K562 (cell line): Measurements from ENCODE around the gene TNRC6B. TPM values are rescaled to one million over a fixed set of nuclear protein-coding genes. Genes with fewer than 3 reads are reported as not detected.

Source experiments
- ATAC-seq: fragments of 200-7000 bp; cut with Tn5 transposase; 3 replicates; pipeline ENCODE4 v1.9.1; 2020; ENCODE audit warnings: moderate library complexity
- BruUV-seq: library from RNA; stranded (reverse); fragments of 400-500 nt; replicated peaks from 2 replicates; lab custom pipeline; 2021; lab: Mats Ljungman, UMichigan
- CTCF ChIA-PET: fragments of 300-600 bp; formaldehyde crosslinking; extraction: SDS; loops from one replicate; lab custom pipeline; 2021; ENCODE audit warnings: low intra/inter-chr PET ratio; lab: Yijun Ruan, JAX
- POLR2A ChIA-PET: fragments of 300-600, 350-650 bp; sonication (Branson Sonifier 250); formaldehyde crosslinking; extraction: SDS; loops from one replicate; lab custom pipeline; 2021; ENCODE audit warnings: antibody characterized with exemption, inconsistent platforms; lab: Yijun Ruan, JAX
- DNase-seq, 4 experiments: peaks; one replicate each; pipeline versions ENCODE4 v3.0.0 to v3.0.0-alpha.2; 2011 to 2018; ENCODE audit warnings: low spot score in 3 of 4, mixed read lengths in 3 of 4; ENCODE audit errors: extremely low read depth in 1 of 4
- FAIRE-seq: peaks from 2 replicates; lab custom pipeline; 2011; peaks lifted over from hg19 to GRCh38; lab: Jason Lieb, UNC
- H2AFZ ChIP-seq: 2 replicates; pipeline ENCODE4 v1.6.0; 2011; ENCODE audit warnings: low read depth, low read length, control low read depth, inconsistent platforms
- H3K27ac ChIP-seq: fragments of 200-600 bp; 3 replicates; pipeline ENCODE4 v1.8.0; 2011; ENCODE audit warnings: low read depth, mild to moderate bottlenecking, control low read depth, inconsistent platforms, low read length, moderate library complexity, mixed read lengths; ENCODE audit errors: extremely low read depth
- H3K27me3 ChIP-seq, 2 experiments: fragments of 300-600 bp in 1 of 2; 2 replicates in 1 of 2; 3 replicates in 1 of 2; pipeline versions ENCODE4 v1.6.0 to v1.8.0; 2011; ENCODE audit warnings: inconsistent platforms in 2 of 2, low read length in 2 of 2, mild to moderate bottlenecking in 1 of 2, mixed read lengths in 1 of 2, moderate library complexity in 1 of 2; ENCODE audit not compliant: control insufficient read depth in 2 of 2, insufficient read depth in 2 of 2
- H3K36me3 ChIP-seq: fragments of 300-600 bp; 3 replicates; pipeline ENCODE4 v1.8.0; 2011; ENCODE audit warnings: mild to moderate bottlenecking, low read length, inconsistent platforms; ENCODE audit not compliant: control insufficient read depth, insufficient read depth
- H3K4me1 ChIP-seq, 2 experiments: fragments of 200-600 bp in 1 of 2; replicated peaks in 1 of 2; 2 replicates in 1 of 2; 3 replicates in 1 of 2; pipeline versions ENCODE4 v1.5.1 to v1.8.0; 2011; ENCODE audit warnings: inconsistent platforms in 2 of 2, low read length in 2 of 2, mild to moderate bottlenecking in 1 of 2, mixed read lengths in 1 of 2, moderate library complexity in 1 of 2; ENCODE audit not compliant: control insufficient read depth in 2 of 2, insufficient read depth in 2 of 2
- H3K4me2 ChIP-seq: 2 replicates; pipeline ENCODE4 v1.6.1; 2011; ENCODE audit warnings: low read length, control low read depth, inconsistent platforms, mixed read lengths; ENCODE audit not compliant: insufficient read depth
- H3K4me3 ChIP-seq: fragments of 200-600 bp; sonication (generic), shearing (Covaris generic); 2 replicates; pipeline ENCODE4 v1.5.1; 2016; ENCODE audit warnings: control low read depth, inconsistent platforms
- H3K79me2 ChIP-seq: fragments of 200-600 bp; 3 replicates; pipeline ENCODE4 v1.8.0; 2011; ENCODE audit warnings: low read length, inconsistent platforms; ENCODE audit not compliant: control insufficient read depth, insufficient read depth
- H3K9ac ChIP-seq, 2 experiments: 2 replicates each; pipeline versions ENCODE4 v1.6.0 to v1.6.1; 2011; ENCODE audit warnings: low read depth in 2 of 2, low read length in 2 of 2, control low read depth in 1 of 2, inconsistent platforms in 1 of 2, mild to moderate bottlenecking in 1 of 2, mixed read lengths in 1 of 2; ENCODE audit not compliant: insufficient read depth in 1 of 2
- H3K9me1 ChIP-seq: one replicate; pipeline ENCODE4 v1.6.0; 2011; ENCODE audit warnings: inconsistent platforms, mild to moderate bottlenecking, low read length, moderate library complexity; ENCODE audit not compliant: control insufficient read depth, insufficient read depth
- H3K9me3 ChIP-seq: replicated peaks from 2 replicates; pipeline ENCODE4 v1.5.1; 2011; ENCODE audit warnings: low read depth, low read length, inconsistent platforms; ENCODE audit not compliant: control insufficient read depth, insufficient read depth
- H4K20me1 ChIP-seq: replicated peaks from 2 replicates; pipeline ENCODE4 v1.6.1; 2011; ENCODE audit warnings: low read length, inconsistent platforms, mixed read lengths; ENCODE audit not compliant: control insufficient read depth, insufficient read depth
- CBFA2T2 ChIP-seq: fragments of 450-650 bp; conservative IDR thresholded peaks from 2 replicates; pipeline ENCODE4 v1.6.1; 2017; ENCODE audit warnings: mild to moderate bottlenecking
- DMBX1 ChIP-seq: fragments of 250-450 bp; sonication (Bioruptor Pico); IDR thresholded peaks from 2 replicates; pipeline ENCODE4 v1.8.0; 2022; ENCODE audit warnings: inconsistent platforms, mild to moderate bottlenecking, moderate library complexity, borderline replicate concordance
- ETV5 ChIP-seq: sonication (generic); formaldehyde crosslinking; IDR thresholded peaks from 2 replicates; pipeline ENCODE4 v1.4.0; 2020; ENCODE audit warnings: low read depth, mild to moderate bottlenecking, missing genetic modification reagents
- EWSR1 ChIP-seq: fragments of 450-650 bp; IDR thresholded peaks from 2 replicates; pipeline ENCODE4 v1.6.1; 2018; ENCODE audit warnings: borderline replicate concordance, mild to moderate bottlenecking, low read depth, moderate library complexity; ENCODE audit not compliant: partially characterized antibody
- FOSL1 ChIP-seq: fragments of 200-800 bp; sonication (Bioruptor generic); conservative IDR thresholded peaks from 2 replicates; pipeline ENCODE4 v1.6.1; 2016; ENCODE audit warnings: missing genetic modification characterization, missing compliant biosample characterization
- GATA2 ChIP-seq: sonication (generic); formaldehyde crosslinking; IDR thresholded peaks from 2 replicates; pipeline ENCODE4 v1.4.0; 2020; ENCODE audit warnings: mild to moderate bottlenecking, missing genetic modification reagents
- HMG20A ChIP-seq: fragments of 450-650 bp; formaldehyde crosslinking; conservative IDR thresholded peaks from 2 replicates; pipeline ENCODE4 v1.4.0; 2020; ENCODE audit warnings: mild to moderate bottlenecking, mixed read lengths
- HOXB6 ChIP-seq: fragments of 250-450 bp; sonication (Bioruptor Pico); IDR thresholded peaks from 2 replicates; pipeline ENCODE4 v1.5.1; 2022; ENCODE audit warnings: mild to moderate bottlenecking, borderline replicate concordance
- MEF2A ChIP-seq: IDR thresholded peaks from 2 replicates; pipeline ENCODE4 v1.6.1; 2011; ENCODE audit warnings: low read depth, mild to moderate bottlenecking, low read length, moderate library complexity; ENCODE audit not compliant: control insufficient read depth
- MYBL2 ChIP-seq, 2 experiments: fragments of 450-650 bp in 1 of 2; sonication (generic) in 1 of 2; formaldehyde crosslinking in 1 of 2; IDR thresholded peaks; 2 replicates each; pipeline versions ENCODE4 v1.6.1 to v1.8.1; 2017 to 2022; ENCODE audit warnings: borderline replicate concordance in 1 of 2, inconsistent platforms in 1 of 2, low read depth in 1 of 2, mild to moderate bottlenecking in 1 of 2, missing genetic modification reagents in 1 of 2, moderate library complexity in 1 of 2
- NCOR1 ChIP-seq: fragments of 450-650 bp; IDR thresholded peaks from 2 replicates; pipeline ENCODE4 v1.6.1; 2016; ENCODE audit warnings: mild to moderate bottlenecking, moderate library complexity
- NFYB ChIP-seq: IDR thresholded peaks from 2 replicates; pipeline ENCODE4 v1.6.1; 2011; ENCODE audit warnings: mild to moderate bottlenecking, moderate library complexity; ENCODE audit not compliant: insufficient read length; ENCODE audit errors: extremely low read depth
- PKNOX1 ChIP-seq: fragments of 450-650 bp; IDR thresholded peaks from 2 replicates; pipeline ENCODE4 v1.6.1; 2016
- SAP30 ChIP-seq: fragments of 200-600 bp; sonication (generic); IDR thresholded peaks from 2 replicates; pipeline ENCODE4 v1.6.1; 2012; ENCODE audit warnings: borderline replicate concordance, low read depth, mild to moderate bottlenecking, moderate library complexity, low read length, control low read depth, inconsistent platforms; ENCODE audit not compliant: insufficient read depth, poor library complexity, severe bottlenecking
- ZNF146 ChIP-seq: IDR thresholded peaks from one replicate; pipeline ENCODE4 v1.6.1; 2018; ENCODE audit warnings: missing compliant biosample characterization; ENCODE audit not compliant: unreplicated experiment
- WGBS: fragments of 100-300 bp; shearing (Covaris generic); methylation state at CpG from one replicate; pipeline ENCODE4 v1.1.6; 2016; ENCODE audit warnings: low coverage, mixed read lengths; ENCODE audit not compliant: insufficient coverage; ENCODE audit errors: missing lambda C conversion rate; 5-methylcytosine and 5-hydroxymethylcytosine counted together
- in situ Hi-C: fragments of 300-500 bp; cut with MboI; formaldehyde crosslinking; loops from 4 replicates; pipeline ENCODE4 v1.15.0; 2018; ENCODE audit warnings: inconsistent platforms, mixed read lengths
- intact Hi-C: fragments of 100-400 bp; cut with micrococcal nuclease; formaldehyde crosslinking; loops from 2 replicates; pipeline ENCODE4 v1.14.2; 2022
- polyA plus RNA-seq, 8 experiments: library from polyadenylated mRNA; depleted of rRNA in 4 of 8; stranded (reverse) in 5 of 8; unstranded in 3 of 8; fragments of >200 nt; fragmentation: Nextera tagmentation in 2 of 8; fragmentation: Illumina TruSeq in 1 of 8; extraction: Ambion mirVana in 2 of 8; extraction: Trizol in 1 of 8; gene quantifications; 2 replicates each; pipeline versions ENCODE4 v1.2.1 to v1.2.3, GENCODE V29; 2011 to 2014; ENCODE audit warnings: inconsistent platforms in 1 of 8, missing spikeins in 1 of 8
- total RNA-seq, 7 experiments: library from RNA; depleted of rRNA in 6 of 7; stranded (reverse); fragments of >200 nt in 6 of 7; fragmentation: Illumina TruSeq in 2 of 7; extraction: Trizol in 2 of 7; gene quantifications; 2 replicates each; pipeline versions ENCODE4 v1.2.1 to v1.2.3, GENCODE V29; 2011 to 2021; ENCODE audit warnings: low replicate concordance in 1 of 7

Gene TNRC6B
- total and polyA plus RNA-seq, 9 of the 15 experiments (the other 6 are each of a cell fraction or from before 2014, with no cell fraction given) = 0.96 to 18.8 (median 10.8) TPM

GRCh38 chr22:40279017-40279416, 101.3 kb downstream of the TNRC6B start:
- intact Hi-C loops = no loop called here
- no peaks in the 10 kb centered on the region for H3K79me2 ChIP-seq
- H3K27me3 ChIP-seq = no peaks in the 10 kb centered on the region
- in situ Hi-C loops = no loop called here
- ChIA-PET POLR2A (no interaction called here), CTCF (no interaction called here)
- no peak overlapping the region for H2AFZ ChIP-seq
- ATAC-seq = no peak
- WGBS = 84% methylated on average over 3 of the region's 4 CpGs
- TF ChIP-seq SAP30 (no peak), ZNF146 (CRISPR knock-in tag) (no peak), HOXB6 (no peak), MYBL2 (IDR thresholded peaks at IDR 0.05; ENCODE audit: low read depth) (no peak), MYBL2 (CRISPR knock-in tag; IDR thresholded peaks at IDR 0.05; ENCODE audit: borderline replicate concordance) (no peak)
- no peak overlapping the region for H3K4me3 ChIP-seq
- FAIRE-seq = no peak
- H3K4me2 ChIP-seq = no peak overlapping the region
- no TSS peak for BruUV-seq
- H3K9ac ChIP-seq = no peak overlapping the region
- H3K4me1 ChIP-seq = no peaks in the 10 kb centered on the region; a peak in 1 of 5 replicates
- H3K9me3 ChIP-seq = no peaks in the 10 kb centered on the region
- DNase-seq = no peak
- peaks cover 41% of the 10 kb centered on the region; the same call in 2 of the 3 replicates for H3K36me3 ChIP-seq
- H4K20me1 ChIP-seq = no peaks in the 10 kb centered on the region
- no peaks in the 10 kb centered on the region for H3K9me1 ChIP-seq
- no peak overlapping the region for H3K27ac ChIP-seq

- in situ Hi-C loops = no loop called here
- H3K27ac ChIP-seq = no peak overlapping the region
- WGBS = 78% methylated on average over 2 of the region's 2 CpGs
- no peak overlapping the region for H3K4me2 ChIP-seq
- no peaks in the 10 kb centered on the region for H3K79me2 ChIP-seq
- no peaks in the 10 kb centered on the region for H3K9me3 ChIP-seq
- H3K4me3 ChIP-seq = no peak overlapping the region
- ATAC-seq = no peak
- intact Hi-C loops = no loop called here
- H3K9me1 ChIP-seq = no peaks in the 10 kb centered on the region
- FAIRE-seq = no peak
- H3K27me3 ChIP-seq = no peaks in the 10 kb centered on the region
- no peak for DNase-seq
- H3K4me1 ChIP-seq = no peaks in the 10 kb centered on the region
- H2AFZ ChIP-seq = no peak overlapping the region
- no peak overlapping the region for H3K9ac ChIP-seq
- no peak for TF ChIP-seq CBFA2T2
- TF ChIP-seq DMBX1 (CRISPR knock-in tag) = no peak
- no peak for TF ChIP-seq EWSR1
- no peak for TF ChIP-seq ETV5 (CRISPR knock-in tag)
- TF ChIP-seq PKNOX1 = no peak
- TF ChIP-seq NFYB = no peak
- no peak for TF ChIP-seq FOSL1 (tag)
- no peak for TF ChIP-seq GATA2
- TF ChIP-seq HMG20A = no peak
- no peak for TF ChIP-seq MEF2A
- no peak for TF ChIP-seq NCOR1
- ChIA-PET CTCF (interaction anchor here (0.6 kb wide), 1 partner anchor 37 kb away, joined by 4 read pairs; no protein-coding TSS in a partner anchor), POLR2A (interaction anchor here (0.6 kb wide), 1 partner anchor 140 kb away, joined by 3 read pairs; no protein-coding TSS in a partner anchor)
- no TSS peak for BruUV-seq
- peaks cover 57% of the 10 kb centered on the region; the same call in 2 of the 3 replicates for H3K36me3 ChIP-seq
- H4K20me1 ChIP-seq = no peaks in the 10 kb centered on the region
Observed at GRCh38 chr22:40281717-40282116, 104.0 kb downstream of the TNRC6B start.
